Glomerular endothelial cell (primary cell): ENCODE measurements around the gene TC2N. TPM values are rescaled to one million over a fixed set of nuclear protein-coding genes. Genes with fewer than 3 reads are reported as not detected.
"Not testable (repeated sequence)": the region's sequence is repeated elsewhere in the genome, so short reads cannot be mapped to it uniquely, and the experiment has no call there.

ENCODE experiments used
- DNase-seq: peaks from one replicate; pipeline ENCODE4 v3.0.0-alpha.2; 2011; ENCODE audit warnings: low read depth, low spot score; ENCODE audit errors: extremely low read depth
- total RNA-seq: library from RNA; depleted of rRNA; stranded (reverse); fragments of >200 nt; gene quantifications from 2 replicates; pipeline ENCODE4 v1.2.3, GENCODE V29; 2015

TC2N gene
- total RNA-seq, 1 donor from 2014 or later: 0.53 TPM

DNA sequence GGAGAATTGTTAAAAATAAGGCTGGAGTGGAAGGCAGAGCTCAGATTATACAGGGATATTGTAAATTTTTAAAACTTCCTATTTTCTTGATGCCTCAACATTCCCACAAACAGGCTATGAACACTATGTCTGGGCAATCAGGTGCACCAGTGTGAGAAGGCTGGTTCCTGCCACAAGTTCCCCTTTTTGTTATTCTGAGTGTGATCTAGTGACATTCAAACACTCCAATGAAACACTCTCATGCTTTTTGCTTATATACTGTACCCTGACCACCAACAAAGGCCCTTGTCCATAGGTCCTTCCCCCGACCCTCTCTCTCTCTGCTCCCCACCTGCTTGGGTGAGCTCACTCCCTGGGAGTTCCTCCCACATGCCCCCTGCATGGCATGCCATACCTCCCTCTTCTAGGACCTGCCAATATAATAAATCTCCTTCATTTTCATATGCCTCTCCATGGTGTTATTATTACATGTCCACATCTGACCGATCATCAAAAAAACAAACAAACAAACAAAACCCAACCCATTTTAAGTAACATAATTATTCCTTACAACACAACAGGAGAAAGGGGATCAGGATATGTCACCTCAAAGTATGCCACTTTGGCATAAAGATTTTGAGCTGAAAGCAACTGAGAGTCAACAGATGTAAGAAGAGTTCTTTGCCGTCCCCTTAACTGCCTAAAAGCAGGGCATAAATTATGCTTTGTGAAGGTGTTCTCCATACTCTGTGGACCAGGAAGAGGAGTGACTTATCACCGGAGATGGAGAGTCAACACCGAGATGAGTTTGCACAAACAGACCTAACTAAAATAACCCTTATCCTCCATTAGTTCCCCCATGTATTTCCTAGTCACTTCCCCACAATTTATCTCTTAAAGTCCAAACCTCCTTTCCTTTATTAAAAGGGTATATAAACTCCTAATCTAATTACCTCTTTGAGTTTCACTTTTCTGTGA lies 92.9 kb downstream of the TC2N start:
- no peak for DNase-seq

DNA sequence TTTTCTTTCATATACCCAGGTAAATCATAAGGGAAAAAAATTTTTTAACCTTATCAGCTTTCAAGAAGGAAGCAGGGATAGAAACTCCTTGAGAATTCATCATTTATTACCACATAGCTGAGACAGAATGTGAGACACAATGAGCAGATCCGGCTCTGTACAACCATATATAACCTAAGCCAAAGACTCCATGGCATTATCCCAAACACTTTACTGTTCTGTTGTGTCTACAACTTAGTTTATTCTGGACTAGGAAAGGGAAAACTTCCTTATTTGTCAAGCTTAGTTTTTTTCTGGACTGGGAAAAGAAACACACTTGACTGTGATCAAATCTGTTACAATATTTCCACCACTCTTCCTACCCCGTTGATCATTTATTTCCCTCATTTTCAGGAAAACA lies 97.2 kb downstream of the TC2N start:
- DNase-seq: no peak

DNA sequence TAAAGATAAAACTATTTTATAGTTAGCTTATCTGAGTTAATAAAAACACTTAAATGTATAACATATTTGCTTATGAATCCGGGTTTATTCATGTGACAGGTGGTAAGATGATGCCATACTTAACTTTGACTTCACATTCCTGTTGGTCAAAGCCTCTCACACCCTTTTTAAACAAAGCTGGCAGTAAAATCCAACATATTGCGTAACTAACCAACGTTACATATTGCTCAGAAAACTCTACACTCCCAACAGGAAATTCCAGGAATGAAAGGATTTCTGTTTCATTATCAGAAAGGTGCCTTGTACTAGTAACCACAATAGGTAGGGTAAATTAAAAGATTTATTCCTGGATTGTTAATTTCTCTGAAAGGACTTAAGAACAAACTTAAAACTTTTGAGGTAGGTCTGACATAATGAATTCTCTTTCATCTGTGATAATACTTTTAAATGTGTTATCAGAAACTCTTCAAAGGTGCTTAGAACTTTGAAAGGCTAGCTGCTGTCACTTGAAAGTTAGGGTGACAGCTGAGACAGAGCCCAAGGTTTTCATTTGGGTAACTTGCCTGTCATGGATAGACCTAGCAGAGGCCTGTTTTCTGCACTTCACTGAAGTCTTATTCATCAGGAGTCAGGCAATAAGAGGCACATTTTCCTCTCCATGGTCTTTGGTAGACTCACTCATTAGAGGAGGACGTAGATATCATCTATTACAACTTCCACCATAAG lies 111.6 kb downstream of the TC2N start:
- no peak for DNase-seq

DNA sequence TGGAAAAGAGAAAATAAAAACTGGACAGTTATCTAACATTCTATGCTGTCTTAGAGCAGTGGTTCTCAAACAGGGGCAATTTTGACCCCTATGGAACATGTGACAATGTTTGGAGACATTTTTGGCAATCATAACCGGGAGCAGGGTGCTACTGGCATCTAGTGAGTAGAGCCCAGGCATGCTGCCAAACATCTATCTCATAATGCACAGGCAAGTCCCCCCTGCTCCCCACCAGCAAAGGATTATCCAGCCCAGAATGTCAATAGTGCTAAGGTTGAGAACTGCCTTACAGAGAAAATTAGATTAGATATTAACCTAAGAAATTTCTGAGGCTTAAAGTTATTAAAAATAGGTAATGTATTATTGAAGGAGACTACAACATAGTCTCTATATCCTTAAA lies 112.5 kb downstream of the TC2N start:
- no peak for DNase-seq

DNA sequence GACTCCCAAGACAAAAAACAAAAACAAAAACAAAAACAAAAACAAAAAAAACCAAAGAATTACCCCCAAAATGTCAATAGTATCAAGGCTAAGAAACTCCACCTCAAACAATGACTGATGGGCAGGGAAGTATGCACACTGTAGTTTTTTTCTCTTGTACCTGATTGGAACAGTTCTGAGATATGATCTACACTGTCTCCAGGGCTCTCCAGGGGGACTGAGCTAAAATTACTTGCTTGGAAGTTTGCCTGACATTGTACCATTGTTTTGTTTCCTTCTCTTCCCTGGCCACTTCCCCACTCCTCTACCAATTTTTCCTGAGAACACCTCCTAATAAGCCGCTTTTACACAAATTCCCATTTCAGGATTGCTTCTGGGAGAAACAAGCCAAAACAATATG lies 113.2 kb downstream of the TC2N start:
- no peak for DNase-seq

DNA sequence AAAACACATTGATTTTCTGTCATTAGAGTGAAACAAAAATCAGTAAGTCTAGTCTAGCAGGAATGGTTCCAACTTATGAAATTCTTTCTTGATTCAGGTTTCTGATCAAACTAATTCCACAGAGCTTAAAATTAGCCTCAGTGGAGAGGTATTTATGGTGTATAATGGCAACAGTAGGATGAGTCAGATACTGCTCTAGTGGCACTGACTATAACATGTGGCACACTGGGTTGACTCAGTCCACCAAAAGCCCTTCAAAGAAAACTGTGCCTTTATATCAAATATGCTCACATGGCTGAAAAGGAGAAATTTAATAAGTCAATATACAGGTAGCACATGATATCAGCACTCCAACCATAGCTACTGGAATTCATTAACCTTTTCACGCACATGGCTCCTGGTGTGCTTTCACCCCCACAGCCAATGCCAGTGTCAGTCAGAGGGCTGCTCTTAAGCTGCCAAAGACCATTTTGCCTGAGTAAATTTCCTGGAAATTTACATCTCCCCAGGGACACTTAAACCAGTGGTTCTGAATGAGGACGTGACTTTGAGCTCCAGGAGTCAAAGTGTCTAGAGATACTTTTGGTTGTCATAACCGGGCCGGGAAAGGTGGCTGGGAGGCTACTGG lies 113.7 kb downstream of the TC2N start:
- no peak for DNase-seq

DNA sequence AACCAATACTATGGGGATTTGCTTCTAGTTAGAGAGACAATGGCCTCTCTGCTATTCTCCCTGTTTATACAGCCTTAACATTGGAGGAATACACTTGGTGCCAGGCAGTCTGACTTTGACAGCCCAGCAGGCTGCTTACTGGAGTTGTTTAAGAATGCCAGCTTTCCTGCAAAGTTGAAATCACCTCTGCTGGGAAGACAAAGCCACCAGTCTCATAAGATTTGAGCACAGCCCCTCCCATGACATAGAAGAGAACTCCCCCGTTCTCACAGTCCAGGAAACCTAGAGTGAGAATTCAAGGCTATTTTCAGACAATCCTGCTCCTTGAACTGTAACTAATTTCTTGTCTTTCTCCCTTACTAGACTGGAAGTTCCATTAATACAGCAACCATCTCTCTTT lies 114.4 kb downstream of the TC2N start:
- DNase-seq: no peak

DNA sequence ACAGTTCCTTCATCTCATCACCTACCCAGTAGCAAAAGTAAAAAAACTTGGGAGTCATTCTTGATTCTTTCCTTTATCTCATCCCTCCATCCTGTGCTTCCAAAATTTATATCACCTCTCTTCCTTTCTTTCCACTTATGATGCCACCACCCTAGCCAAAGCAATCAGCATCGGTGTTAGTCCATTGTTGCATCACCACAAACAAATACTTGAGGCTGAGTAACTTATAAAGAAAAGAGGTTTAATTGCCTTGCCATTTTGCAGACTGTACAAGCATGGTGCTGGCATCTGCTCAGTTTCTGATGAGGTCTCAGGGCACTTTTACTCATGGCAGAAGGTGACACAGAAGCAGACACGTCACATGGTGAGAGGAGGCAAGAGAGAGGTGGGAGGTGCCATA lies 115.6 kb downstream of the TC2N start:
- no peak for DNase-seq

DNA sequence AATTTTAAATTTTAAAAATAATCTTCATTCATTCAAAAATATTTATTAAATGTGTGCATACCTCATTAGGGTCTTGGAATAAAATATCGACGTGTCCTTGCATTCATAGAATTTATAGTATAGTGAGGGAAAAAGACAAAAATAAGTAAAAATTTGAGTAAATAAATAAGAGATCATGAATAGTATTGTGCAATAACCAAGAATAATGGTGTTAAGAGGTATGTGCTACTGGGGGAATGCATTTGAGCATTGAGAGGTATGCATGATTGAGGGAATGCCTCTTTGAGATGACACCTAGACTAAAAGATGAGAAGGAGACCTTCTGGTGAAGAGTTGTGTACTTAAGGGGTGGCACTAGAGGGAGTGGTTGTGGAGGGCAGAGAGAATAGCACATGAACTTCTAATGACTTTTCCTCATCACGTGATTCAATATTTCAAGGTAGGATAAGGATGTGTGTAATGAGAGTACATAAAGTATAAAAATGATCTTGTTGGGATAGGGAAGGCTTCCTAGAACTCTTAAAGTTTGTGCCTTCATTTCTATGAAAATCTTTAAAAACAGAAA lies 116.6 kb downstream of the TC2N start:
- DNase-seq: no peak

DNA sequence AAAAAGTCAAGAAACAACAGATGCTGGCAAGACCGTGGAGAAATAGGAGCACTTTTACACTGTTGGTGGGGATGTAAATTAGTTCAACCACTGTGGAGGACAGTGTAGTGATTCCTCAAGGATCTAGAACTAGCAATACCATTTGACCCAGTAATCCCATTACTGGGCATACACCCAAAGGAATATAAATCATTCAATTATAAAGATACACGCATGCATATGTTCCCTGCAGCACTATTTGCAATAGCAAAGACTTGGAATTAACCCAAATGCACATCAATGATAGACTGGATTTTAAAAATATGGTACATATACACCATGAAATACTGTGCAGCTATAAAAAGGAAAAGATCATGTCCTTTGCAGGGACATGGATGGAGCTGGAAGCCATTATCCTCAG lies 117.5 kb downstream of the TC2N start:
- DNase-seq: no peak

DNA sequence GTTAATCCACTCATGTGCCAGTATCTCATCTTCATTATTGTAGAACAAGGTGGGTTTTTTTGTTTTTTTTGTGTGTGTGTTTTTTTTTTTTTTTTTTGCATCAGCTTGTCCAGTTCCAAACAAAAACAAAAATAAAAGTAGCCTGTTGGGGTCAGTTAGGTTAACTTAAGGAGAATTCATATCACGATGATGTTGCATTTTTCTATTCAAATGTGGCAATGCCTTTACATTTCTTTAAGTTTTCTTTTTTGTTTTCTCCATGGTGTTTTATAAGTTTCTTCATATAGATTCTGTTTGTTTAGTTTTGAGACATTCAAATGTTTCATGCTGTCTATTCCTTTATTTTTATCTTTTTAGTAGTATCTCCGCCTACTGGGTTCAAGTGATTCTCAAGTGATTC lies 119.3 kb downstream of the TC2N start:
- DNase-seq: no peak

DNA sequence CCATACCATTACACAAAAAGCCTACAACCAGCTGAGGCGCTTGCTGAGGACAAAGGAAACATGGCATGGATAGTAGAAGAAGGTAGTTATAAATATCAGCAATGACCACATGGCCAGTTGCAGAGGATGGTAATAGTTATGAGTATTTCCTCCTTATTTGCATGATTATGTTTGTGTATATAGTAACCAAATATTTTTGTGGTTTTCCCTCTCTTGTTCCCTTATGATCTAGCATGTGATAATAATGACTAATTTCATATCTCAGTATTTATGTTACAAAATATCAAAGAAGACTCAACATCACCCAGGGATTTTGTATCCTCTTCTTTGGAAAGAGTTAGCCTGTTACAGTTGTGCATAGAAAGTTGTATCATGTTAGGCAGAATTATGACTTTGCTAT lies 122.0 kb downstream of the TC2N start:
- no peak for DNase-seq

DNA sequence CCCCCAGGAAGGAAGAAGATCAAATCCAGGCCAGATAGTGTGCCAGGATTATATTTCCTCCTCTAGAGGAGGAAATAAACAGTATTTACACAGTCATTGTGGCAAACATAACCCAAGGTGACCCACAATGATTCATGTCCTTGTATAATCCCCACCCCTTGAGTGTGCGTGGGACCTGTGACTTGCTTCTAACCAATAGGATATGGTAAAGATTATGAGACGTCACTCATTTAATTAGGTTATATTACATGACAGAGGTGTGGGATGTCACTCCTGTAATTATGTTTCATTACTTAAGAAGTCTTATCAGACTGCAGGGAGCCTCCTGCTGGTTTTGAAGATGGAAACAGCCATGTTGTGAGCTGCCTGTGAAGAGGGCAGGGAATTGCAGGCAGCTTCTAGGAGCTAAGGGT lies 123.3 kb downstream of the TC2N start:
- no peak for DNase-seq

DNA sequence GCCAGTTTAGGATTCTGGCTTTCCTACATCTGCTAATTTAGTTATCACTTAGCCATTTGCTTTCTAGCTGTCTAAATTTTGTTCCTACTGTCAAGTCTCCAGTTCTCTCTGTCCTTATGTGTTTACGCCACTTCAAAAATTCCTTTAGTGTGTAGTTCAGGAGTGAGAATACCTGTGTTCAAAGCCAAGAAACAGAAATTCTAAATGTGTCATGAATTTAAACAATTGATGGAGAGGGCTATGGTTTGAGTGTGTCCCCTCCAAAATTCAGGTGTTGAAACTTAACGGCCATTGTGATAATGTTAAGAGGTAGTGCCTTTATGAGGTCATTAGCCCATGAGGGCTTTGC lies 124.1 kb downstream of the TC2N start:
- DNase-seq: no peak

DNA sequence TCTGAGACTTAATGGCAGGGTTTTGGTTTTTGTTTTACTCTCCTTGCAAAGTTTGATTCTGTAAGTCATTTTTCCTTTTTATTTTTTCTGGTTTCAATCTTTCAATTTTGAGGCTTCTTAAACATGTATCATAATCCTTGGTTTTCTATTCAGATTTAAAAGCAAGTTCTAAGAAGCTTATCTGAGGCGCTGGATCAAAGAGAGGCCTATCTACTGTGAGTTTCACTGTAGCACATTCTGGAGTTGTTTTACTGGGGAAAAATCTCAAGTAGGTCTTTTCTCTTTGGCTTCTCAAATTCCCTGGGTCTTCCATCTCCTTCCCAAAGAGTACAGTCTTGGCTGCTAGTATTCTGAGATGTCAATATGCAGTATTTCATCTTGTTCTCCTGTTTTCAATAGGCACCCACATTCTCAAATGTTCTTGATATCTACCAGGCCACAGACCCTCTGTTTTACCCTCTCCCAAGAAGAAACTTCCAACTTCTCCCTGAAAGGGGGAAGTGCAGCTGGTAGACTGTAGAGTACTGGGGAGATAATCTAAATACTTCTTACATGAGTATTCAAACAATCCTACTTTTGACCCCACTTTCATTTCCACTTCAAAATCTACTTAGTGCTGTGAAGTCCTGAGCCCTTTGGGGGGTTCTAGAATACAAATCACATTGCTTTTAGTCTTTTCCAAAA lies 124.6 kb downstream of the TC2N start:
- DNase-seq: no peak

DNA sequence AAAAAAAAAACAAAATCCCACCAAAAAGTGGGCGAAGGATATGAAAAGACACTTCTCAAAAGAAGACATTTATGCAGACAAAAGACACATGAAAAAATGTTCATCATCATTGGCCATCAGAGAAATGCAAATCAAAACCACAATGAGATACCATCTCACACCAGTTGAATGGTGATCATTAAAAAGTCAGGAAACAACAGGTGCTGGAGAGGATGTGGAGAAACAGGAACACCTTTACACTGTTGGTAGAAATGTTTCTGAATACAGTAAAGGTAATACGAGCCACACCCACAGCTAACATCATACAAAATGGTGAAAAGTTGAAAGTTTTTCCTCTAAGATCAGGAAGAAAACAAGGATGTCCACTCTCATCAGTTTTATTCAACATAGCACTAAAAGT lies 127.5 kb downstream of the TC2N start:
- not testable (repeated sequence) for DNase-seq

DNA sequence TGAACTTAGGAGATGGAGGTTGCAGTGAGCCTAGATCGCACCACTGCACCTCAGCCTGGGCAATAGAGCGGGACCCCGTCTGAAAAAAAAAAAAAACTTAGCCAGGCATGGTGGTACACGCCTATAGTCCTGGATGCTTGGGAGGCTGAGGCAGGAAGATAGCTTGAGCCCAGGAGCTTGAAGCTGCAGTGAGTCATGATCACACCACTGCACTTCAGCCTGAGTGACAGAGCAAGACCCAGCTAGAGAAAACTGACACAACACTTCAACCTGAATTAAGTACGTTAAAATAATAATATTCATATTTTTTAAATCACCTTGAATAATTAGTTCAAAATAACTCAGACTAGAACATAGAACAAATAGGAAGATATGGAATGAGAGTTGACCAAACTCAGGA lies 129.7 kb downstream of the TC2N start:
- DNase-seq: no peak

DNA sequence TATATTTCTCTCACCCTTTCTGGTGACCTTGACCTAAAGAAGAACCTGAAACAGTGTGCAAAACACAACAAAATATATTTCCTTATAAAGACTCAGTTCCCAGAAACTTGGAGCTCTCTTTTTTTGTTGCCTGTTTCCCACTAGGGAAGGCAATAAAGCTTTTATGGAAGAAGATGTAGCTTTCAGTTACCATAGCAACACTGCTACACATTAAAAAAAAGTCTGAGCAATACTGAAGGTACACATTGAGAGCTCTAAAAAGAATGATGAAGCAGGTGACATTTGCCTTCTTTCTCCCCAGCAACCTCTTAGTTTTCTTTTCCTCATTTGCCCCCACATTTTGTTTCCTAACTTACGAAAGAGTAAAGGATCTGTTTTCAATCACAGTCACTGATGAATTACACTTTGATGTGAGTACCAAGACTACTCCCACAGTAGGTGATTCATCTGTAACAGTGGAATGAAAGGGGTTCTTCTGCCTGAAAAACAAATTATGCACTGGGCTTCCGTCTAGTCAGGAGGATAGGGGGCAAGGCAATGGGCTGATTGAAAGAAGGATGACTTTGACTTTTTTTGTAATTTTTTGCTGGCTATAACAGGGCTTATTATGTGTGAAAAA lies 134.4 kb downstream of the TC2N start:
- no peak for DNase-seq

DNA sequence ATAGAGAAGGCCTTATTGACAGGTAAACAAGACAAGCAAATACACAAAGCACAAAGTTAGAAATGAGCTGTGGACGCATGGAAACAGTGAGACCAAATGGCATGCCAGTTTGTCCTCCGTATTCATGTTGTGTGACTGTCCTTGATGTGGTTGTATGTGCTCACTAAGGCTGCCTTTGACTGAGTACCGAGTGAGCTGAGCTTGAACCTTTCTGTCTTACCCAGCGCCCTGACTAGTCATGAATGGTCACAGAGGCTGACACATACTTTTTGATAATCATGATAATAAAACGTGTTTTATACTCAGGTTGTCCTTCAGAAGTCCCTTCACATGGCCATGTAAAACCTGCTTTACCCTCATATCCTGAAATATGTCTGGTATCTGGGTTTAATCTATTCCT lies 134.9 kb downstream of the TC2N start:
- no peak for DNase-seq

DNA sequence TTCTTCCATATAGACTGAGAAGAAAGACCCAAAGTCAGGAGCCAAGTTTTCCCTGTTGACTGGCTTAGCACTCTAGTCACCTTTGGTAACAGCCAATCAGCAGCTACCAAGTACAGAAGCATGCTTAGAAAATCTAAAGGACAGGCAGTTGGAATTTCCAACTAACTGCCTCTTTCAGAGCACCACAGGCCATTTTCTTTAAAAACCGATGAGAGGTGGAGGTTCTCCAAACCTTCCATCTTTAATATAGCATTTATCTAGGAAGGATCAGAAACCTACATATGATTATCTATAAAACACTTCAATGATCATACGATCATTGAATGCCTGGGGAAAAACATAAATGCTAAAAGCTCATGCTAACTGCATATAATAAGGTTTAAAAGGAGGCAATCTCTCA lies 135.3 kb downstream of the TC2N start, which contains the start of gene CATSPERB:
Gene CATSPERB (minus strand): TSS at position 101 of the 400 bp plus-strand sequence. CDS start 2,607 bp downstream, outside the sequence.
- no peak for DNase-seq
